Measurements from ENCODE around the gene ALK.

GRCh38 chr2:29360016-29360784 is 561.2 kb downstream of the ALK start:
- TF ChIP-seq CTCF (IDR thresholded peaks at IDR 0.05) (no peak), POLR2AphosphoS5 (IDR thresholded peaks at IDR 0.05) (no peak)

Measured in esophagus muscularis mucosa (tissue), 3 donors.